Activated CD4-positive, alpha-beta T cell treated with anti-CD3 and anti-CD28 coated beads, Interleukin-2, Interleukin-6, amounts not matched to agents 100 ng/mL and 50 ng/mL, durations not matched to agents 16 hours and 8 hours (primary cell): ENCODE measurements around the gene TTC28.
A peak's percentile ranks its signal among the peaks of the same experiment; 100 is the strongest.
"Not testable (repeated sequence)": the region's sequence is repeated elsewhere in the genome, so short reads cannot be mapped to it uniquely, and the experiment has no call there.

Experiments
- DNase-seq: peaks from one replicate; pipeline ENCODE4 v3.0.0-alpha.2; 2020

TTC28 gene

DNA sequence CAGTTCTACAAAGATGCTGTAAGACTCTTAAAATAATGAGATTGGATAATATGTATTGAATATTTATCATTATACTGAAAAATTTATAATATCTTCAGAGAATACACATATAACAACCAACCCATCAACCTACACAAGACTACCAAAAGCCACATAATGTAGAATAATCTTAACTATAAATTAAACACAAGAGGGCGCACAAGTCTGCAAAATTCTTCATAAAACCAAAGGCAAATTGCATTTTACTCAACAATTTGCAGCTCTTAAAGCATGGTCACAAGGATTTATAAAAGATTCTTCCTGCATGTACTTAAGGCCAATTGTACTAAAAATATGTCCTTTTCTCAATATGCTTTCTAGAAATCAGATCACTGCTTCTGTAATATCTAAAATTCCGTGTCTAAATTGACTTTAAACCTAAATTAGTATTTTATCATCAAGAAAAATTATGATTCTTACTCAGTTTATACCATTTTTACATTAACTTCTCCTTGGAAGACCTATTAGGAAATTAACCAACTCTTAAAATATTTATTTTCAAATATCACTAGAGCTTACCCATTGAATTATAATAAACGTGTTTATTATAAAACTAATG is 79.0 kb downstream of the TTC28 start:
- DNase-seq, result peak; percentile 58

DNA sequence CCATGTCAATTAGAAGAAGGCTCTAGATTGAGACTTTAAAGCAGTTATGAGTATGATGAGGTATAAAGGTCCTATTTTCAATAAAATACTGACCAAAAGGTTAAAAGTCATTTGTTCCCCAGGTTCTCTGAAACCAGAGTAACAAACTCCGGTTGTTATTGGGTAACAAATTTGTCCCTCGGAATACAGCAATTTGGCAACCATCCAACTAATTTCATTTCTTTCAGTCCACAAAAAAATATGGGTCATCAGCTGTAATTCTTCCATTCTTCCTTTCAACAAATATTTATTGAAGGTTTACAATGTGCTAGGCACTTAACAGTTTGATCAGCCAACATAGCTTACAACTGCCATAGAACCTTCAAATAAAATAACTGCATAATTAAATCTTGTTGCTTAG is 79.9 kb downstream of the TTC28 start:
- no peak for DNase-seq

DNA sequence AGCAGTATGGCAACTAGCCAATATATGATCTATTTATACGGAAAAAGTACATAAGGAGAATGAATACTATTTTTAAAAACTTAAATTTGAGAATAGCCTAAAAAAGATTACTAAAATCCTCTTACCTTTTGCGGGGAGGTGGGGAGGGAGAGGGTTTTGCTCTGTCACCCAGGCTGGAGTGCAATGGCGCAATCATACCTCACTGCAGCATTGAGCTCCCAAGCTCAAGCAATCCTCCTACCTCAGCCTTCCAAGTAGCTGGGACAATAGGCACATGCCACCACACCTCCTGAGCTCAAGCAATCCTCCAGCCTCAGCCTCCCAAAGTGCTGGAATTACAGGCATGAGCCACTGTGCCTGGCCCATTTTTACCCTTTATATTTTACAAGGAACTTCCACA is 82.0 kb downstream of the TTC28 start:
- DNase-seq, result no peak

DNA sequence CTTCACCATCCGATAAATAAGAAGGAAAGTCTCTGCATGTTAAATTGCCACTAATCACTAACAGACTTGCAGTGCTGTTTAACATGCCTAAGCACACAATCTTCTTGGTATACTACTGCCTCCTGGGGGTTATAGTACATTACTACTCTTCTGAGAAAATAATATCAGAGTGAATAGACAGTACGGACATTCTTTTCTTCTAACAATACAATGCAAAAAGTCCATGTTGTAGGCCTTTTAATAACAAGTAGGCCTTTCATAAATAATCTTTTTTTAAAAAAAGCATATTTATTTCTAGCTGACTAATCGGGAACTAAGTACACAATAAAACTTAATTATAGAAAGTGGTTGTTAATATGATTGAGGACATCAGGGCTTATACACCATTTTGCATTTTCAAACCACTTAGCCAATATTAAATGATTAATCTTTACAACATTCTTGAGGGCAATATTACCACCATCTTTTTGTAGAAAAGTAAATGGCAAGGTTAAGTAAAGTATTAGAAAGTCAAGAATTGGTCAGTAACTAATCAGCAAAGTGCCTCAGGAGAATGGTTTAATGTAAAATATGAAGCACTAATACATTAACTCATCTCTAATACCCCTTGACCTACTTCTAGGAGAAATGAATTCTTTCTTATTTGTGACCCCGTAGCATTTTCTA is 84.7 kb downstream of the TTC28 start:
- peak; percentile 51 for DNase-seq

DNA sequence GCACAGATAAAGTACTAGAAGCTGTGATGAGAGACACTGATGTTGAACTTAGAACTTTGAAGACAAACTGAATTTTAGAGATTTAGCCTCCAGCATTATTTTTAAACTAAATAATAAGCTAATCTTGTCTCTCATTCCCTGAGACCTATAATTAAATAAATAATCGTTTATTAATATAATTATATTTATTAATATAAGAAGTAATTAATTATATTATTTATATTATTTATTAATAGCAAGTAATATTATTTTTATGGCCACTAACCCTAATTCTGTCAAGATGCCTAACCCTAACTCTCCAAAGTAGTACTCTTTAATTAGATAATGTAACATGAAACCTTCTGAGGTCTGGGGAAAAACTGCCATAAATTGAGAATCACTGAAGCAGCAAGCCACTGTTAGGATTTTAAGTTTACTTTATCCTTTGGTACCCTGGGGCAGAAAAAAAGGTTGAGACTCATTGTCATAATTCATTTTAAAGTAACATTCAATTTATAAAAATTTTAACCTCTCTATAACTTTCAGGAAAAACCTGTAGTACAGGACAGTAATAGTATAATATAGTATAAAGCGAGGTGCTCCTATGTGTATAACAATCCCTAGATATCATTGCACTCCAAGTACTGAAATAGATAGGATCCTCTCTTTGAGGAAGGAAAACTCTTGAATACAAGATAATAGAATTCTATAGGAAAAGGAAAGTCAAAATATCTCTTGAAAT is 85.4 kb downstream of the TTC28 start:
- DNase-seq, result no peak

DNA sequence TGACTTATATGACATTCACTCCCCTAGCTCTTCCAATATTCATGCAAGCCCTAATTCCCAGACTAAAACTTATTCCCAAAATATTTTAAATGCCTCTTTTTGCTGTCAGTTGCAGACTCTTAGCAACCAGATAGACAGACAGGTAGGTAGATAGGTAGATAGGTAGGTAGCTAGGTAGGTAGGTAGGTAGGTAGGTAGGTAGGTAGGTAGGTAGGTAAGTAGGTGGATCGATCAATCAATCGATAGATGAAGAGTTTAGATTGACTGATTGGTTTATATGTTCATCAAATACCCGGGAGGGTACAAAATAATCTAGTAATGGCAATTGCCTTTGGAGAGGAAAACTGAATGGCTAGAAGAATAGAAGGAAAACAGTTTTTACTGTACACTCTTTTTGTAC is 86.3 kb downstream of the TTC28 start:
- no peak for DNase-seq

DNA sequence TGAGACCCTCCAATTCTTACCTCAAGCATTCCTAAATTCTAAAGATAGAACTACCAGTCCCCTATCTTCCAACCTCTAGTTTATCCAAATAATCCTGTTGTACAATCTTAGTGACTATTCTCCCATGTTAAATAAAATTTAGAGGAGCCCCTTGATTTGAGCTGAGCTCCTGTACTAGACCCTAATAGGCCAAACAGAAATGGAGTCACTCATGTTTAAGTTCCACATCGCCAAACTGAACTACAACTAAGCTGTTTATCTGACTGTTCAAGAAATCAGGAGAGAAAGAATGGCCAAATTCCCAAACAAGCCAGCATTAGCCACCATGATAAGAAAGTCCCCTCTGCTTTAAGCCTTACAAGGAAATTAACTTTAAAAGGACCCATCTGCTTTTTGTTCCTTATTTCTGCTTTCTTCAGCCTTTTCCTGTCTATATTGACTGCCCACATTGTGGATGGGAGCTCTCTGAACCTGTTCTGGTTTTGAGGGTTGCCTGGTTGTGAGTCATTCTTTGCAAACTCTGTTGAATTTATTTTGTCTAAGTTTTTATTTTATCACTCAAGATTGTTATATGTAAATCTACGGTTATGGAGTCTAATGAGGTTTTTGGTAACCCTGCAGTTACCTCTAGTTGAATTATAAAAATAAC is 90.4 kb downstream of the TTC28 start:
- DNase-seq, result no peak

DNA sequence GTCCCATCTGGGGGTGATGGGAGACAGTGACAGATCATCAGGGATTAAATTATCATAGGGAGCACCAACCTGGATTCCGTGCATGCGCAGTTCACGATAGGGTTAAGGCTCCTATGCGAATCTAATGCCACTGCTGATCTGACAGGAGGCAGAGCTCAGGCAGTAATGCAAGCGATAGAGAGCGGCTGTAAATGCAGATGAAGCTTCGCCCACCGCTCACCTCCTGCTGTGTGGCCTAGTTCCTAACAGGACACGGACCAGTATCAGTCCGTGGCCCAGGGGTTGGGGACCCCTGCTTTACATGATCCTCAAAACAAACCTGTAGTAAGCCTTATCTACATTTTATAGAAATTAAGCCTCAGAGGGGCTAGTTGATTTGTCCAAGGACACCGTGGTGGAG is 94.3 kb downstream of the TTC28 start:
- no peak for DNase-seq

DNA sequence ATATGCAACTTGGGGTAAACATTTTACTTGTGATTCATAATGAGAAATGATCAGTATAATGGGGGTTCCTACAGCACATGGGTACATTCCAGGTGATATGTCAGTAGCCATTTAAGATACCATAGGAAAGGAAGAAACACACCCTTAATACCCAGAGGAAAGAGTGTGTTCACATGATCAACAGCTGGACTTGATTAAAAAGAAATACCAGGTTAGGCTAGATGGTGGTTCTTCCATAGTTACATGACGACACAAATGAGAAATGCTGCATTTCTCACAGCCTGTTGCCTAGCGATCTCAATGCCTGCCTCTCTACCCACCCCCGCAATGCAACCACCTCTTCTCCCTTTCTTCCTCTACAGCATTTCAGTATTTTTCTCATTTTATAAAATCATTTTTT is 96.8 kb downstream of the TTC28 start:
- DNase-seq, result no peak

DNA sequence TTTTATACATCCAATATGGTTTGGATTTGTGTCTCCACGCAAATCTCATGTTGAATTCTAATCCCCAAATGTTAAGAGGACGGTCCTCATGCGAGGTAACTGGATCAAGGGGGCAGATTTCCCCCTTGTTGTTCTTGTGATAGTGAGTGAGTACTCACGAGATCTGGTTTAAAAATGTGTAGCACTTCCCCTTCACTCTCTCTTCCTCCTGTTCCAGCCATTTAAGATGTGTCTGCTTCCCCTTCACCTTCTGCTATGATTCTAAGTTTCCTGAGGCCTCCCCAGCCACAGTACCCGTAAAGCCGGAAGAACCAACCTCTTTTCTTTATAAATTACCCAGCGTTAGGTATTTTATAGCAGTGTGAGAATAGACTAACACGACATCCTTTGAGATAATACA is 98.6 kb downstream of the TTC28 start:
- no peak for DNase-seq

DNA sequence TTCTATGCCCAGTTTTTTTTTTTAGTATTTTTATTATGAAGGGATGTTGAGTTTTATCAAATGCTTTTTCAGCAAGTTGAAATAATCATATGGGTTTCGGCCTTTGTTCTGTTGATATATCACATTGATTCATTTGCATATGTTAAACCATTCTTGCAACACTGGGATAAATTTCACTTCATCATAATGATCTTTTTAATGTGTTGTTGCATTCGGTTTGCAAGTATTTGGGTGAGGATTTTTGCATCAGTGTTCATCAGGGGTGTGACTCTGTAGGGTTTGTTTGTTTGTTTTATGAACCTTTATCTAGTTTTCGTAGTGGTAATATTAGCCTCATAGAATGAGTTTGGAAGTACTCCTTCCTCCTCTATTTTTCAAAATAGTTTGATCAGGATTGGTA is 103.5 kb downstream of the TTC28 start:
- DNase-seq, result no peak

DNA sequence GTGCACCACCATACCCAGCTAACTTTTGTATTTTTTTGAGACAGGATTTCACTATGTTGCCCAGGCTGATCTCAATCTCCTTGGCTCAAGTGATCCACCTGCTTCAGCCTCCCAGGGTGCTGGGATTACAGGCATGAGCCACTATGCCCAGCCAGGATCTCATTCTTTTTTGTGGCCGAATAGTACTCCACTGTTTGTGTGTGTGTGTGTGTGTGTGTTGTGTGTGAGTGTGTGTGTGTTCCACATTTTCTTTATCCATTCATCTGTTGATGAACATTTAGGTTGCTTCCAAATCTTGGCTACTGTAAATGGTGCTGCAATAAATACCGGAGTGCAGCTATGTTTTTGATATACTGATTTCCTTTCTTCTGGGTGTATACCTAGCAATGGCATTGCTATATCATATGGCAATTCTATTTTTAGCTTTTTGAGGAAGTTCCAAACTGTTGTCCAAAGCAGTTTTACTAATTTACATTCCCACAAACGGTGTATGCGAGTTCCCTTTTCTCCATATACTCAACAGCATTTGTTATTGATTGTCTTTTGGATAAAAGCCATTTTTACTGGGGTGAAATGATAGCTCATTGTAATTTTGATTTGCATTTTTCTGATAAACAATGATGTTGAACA is 105.4 kb downstream of the TTC28 start:
- no peak for DNase-seq

DNA sequence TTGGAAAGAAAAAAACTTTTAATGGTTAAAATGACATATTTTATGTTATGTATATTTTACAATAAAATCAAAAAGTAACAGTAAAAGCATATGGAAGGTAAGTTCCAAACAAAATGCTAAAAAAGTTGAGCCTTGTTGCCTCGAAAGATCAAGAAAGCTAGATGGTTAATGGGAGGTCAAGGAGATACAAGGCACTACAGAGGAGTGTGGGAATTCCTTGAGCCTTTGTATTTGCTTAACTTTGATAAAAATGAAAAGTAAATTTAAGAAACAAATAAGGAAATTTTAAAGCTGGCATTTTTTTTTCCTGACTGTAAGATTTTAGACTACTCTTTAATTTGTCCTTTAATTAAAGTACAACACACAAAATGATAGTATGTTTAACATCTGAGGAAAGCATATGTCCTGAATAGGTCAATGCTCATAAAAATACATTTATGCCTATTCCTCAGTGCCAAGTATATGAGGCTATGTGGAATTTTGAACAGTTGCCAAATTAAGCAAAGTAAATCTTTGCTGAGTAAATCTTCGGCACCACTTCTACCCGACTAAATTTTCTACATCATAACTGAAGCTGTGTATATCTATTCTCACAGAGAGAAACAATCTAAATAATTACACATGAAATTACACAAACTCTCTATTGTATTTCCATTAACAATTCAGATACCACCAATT is 108.8 kb downstream of the TTC28 start:
- no peak for DNase-seq

DNA sequence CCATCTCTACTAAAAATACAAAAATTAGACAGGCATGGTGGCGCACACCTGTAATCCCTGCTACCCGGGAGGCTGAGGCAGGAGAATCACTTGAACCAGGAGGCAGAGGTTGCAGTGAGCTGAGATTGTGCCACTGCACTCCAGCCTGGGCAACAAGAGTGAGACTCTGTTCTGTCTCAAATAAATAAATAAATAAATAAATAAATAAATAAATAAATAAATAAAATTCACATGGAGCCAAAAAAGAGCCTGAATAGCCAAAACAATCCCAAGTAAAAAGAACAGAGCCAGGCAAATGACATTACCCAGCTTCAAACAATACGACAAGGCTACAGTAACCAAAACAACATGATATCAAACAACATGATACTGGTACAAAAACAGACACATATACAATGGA is 110.7 kb downstream of the TTC28 start:
- DNase-seq, result not testable (repeated sequence)

DNA sequence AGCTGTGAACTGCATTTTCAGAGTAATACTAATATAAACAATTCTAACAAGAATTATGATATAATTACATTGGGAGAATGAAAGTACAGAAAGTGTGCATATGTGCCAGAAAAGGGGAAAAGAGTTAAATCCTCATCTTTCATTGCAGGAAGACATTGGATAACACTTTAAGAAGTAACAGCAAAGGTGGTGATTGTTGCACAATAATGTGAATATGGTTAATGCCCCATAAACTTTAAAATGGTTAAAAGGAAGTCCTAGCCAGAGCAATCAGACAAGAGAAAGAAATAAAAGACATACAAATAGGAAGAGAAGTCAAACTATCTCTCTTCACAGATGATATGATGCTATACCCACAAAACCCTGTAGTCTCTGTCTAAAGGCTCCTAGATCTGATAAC is 111.5 kb downstream of the TTC28 start:
- DNase-seq, result no peak

DNA sequence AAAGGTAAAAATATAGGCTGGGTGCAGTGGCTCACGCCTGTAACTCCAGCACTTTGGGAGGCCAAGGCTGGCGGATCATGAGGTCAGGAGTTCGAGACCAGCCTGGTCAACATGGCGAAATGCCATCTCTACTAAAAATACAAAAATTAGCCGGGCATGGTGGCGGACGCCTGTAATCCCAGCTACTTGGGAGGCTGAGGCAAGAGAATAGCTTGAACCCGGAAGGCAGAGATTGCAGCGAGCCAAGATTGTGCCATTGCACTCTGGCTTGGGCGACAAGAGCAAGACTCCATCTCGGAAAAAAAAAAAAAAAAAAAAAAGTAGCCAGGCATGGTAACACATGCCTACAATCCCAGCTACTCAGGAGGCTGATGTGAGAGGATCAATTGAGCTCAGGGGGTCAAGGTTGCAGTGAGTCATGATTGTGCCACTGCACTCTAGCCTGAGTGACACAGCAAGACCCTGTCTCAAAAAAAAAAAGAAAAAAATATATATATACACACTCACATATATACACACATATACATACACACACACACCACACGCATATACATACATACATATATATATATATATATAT is 112.6 kb downstream of the TTC28 start:
- not testable (repeated sequence) for DNase-seq

DNA sequence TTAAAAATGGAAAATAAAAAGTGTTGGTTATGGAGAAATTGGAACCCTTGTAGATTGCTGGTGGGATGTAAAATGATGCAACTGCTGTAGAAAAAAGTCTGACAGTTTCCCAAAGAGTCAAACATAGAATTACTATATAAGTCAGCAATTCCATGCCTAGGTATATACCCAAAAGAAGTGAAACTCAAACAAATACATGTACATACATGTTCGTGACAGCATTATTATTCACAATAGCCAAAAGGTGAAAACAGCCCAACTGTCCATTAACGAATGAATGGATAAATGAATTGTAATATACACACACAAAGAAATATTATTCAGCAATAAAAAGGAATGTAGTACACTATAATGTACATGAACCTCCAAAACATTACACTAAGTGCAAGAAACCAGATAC is 116.0 kb downstream of the TTC28 start:
- DNase-seq, result no peak

DNA sequence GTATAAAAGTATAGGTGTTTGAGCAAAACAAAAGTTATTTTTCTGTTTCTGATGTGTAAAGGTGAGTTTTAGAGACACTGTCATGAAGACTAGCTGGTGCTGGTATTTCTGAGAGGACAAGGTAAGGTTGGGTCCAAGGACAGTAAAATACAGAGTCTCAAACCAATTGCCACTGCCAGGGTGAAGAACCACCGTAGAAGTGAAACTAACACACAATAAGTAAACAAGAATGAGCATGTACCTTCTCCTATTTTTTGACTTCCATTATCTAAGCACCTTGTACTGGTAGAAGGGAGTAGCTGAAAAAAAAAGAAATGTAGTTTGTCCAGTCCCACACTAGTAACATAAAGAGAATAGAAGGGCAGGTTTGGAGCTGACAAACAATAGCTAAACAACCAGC is 117.3 kb downstream of the TTC28 start:
- no peak for DNase-seq

DNA sequence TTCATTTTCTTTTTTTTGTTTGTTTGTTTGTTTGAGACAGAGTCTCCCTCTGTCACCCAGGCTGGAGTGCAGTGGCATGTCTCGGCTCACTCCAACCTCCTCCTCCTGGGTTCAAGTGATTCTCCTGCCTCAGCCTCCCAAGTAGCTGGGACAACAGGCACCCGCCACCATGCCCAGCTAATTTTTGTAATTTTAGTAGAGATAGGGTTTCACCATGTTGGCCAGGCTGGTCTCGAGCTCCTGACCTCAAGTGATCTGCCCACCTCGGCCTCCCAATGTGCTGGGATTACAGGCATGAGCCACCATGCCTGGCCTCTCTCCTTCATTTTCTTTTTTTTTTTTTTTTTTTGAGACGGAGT is 118.9 kb downstream of the TTC28 start:
- not testable (repeated sequence) for DNase-seq

DNA sequence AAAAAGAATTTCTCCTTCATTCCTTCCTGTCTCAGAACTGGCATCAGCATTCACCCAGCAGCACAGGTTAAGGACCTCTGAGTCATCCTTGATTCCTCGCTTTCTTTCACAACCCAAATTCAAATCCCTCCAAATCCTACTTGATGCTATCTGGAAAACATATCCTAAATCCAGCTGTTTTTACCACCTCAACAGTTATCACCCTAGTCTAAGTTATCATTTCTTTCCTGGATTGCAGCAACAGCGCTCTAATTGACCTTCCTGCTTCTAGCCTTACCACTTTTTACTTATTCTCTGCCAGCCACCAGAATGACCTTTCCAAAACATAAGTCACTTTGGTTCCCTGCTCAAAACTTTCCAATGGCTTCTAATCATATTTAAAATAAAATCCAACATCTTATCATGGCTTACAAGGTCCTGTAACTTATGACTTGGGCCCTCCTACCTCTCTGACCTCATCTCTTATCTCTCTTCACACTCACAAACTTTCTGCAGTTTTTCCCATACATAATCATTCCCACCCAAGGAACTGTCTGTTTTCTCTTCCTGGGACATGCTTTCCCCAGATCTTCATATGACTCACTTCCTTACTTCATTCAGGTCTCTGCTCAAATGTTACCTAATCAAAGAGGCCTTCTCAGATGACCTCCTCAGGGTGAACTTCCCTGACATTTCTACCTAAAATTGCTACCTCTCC is 119.4 kb downstream of the TTC28 start:
- no peak for DNase-seq

DNA sequence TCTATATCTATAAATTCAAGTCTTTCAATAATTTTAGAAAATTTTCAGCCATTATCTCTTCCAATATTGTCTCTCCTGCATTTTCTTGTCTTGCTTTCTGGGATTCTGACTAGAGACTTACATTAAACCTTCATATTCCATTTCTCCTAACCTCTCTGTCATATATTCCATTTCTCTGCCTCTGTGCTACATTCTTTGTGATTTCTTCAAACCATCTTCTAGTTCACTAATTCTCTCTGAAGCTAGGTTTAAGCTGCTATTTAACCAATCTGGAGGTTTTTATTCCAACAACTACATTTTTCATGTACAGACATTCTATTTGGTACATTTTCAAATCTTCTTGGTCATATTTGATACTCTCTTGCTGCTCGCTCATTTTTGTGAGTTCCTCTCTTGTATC is 122.5 kb downstream of the TTC28 start:
- no peak for DNase-seq
